Prostate gland (tissue), 2 donors: ENCODE data around the gene SOX5. TPM values are rescaled to one million over a fixed set of nuclear protein-coding genes. Genes with fewer than 3 reads are reported as not detected.

Experiments used
- DNase-seq: peaks from one replicate; pipeline ENCODE4 v3.0.0-alpha.2; 2019; ENCODE audit warnings: low spot score
- H3K27ac ChIP-seq, 2 donors: fragments of 200-600 bp; sonication (generic); 2 replicates each; pipeline ENCODE4 v1.5.1; 2017 to 2019
- H3K27me3 ChIP-seq: fragments of 200-600 bp; sonication (generic); replicated peaks from 2 replicates; pipeline ENCODE4 v1.5.1; 2019; ENCODE audit not compliant: insufficient read depth
- H3K36me3 ChIP-seq, 2 donors: fragments of 200-600 bp; sonication (generic); 1 replicate in 1 of 2; 2 replicates in 1 of 2; pipeline versions ENCODE4 v1.5.1 to v1.8.1; 2017 to 2019
- H3K4me1 ChIP-seq: fragments of 200-600 bp; sonication (generic); replicated peaks from 2 replicates; pipeline ENCODE4 v1.5.1; 2019
- H3K4me3 ChIP-seq, 2 donors: fragments of 200-600 bp; sonication (generic); 2 replicates each; pipeline ENCODE4 v1.5.1; 2017 to 2019
- H3K9me3 ChIP-seq: fragments of 200-600 bp; sonication (generic); 2 replicates; pipeline ENCODE4 v1.5.1; 2017
- POLR2A ChIP-seq: fragments of 450-650 bp; IDR thresholded peaks from one replicate; pipeline ENCODE4 v1.6.1; 2016; ENCODE audit warnings: antibody characterized with exemption, mild to moderate bottlenecking
- POLR2AphosphoS5 ChIP-seq: sonication (generic); formaldehyde crosslinking; IDR thresholded peaks from one replicate; pipeline ENCODE4 v1.6.1; 2017; ENCODE audit warnings: antibody characterized with exemption
- WGBS: methylation state at CpG from one replicate; pipeline ENCODE4 v1.1.5; 2018; 5-methylcytosine and 5-hydroxymethylcytosine counted together
- intact Hi-C: fragments of 100-400 bp; cut with DNase I; formaldehyde crosslinking; loops from one replicate; pipeline ENCODE4 v1.14.2; 2022
- total RNA-seq, 2 donors: library from RNA; depleted of rRNA; stranded (reverse); fragments of >200 nt; gene quantifications; one replicate each; pipeline ENCODE4 v1.1.0, GENCODE V29; 2016
- TF ChIP-seq, protein P1 (sequence below), 4 experiments: fragments of 200-600 bp in 2 of 4; fragments of 450-650 bp in 2 of 4; sonication (generic) in 2 of 4; IDR thresholded peaks; 1 replicate in 3 of 4; 2 replicates in 1 of 4; pipeline ENCODE4 v1.5.1; 2016 to 2019; ENCODE audit warnings: antibody characterized with exemption in 4 of 4, mild to moderate bottlenecking in 2 of 4, moderate library complexity in 2 of 4

SOX5 gene
- total RNA-seq, 2 donors from 2014 or later = 3.7 to 7.8 TPM

GRCh38 chr12:23898121-23898520 lies 51.3 kb downstream of the SOX5 start:
- H3K27ac ChIP-seq = no peak overlapping the region
- H3K4me3 ChIP-seq = no peak overlapping the region
- WGBS = 53% methylated on average over 1 of the region's 1 CpG
- no peaks in the 10 kb centered on the region for H3K9me3 ChIP-seq
- no peaks in the 10 kb centered on the region for H3K4me1 ChIP-seq
- intact Hi-C loops = no loop called here
- H3K36me3 ChIP-seq = no peaks in the 10 kb centered on the region
- no peak for DNase-seq
- H3K27me3 ChIP-seq = no peaks in the 10 kb centered on the region
- no peak for TF ChIP-seq POLR2AphosphoS5

GRCh38 chr12:23895792-23896218 lies 53.7 kb downstream of the SOX5 start:
- Histone ChIP-seq H3K9me3 (no peaks in the 10 kb centered on the region), H3K27ac (no peak overlapping the region), H3K27me3 (no peaks in the 10 kb centered on the region), H3K36me3 (no peaks in the 10 kb centered on the region), H3K4me3 (no peak overlapping the region), H3K4me1 (no peaks in the 10 kb centered on the region)
- WGBS = 53% methylated on average over 5 of the region's 5 CpGs
- TF ChIP-seq POLR2AphosphoS5 (no peak), POLR2A (no peak)
- TF ChIP-seq, protein P1, sequence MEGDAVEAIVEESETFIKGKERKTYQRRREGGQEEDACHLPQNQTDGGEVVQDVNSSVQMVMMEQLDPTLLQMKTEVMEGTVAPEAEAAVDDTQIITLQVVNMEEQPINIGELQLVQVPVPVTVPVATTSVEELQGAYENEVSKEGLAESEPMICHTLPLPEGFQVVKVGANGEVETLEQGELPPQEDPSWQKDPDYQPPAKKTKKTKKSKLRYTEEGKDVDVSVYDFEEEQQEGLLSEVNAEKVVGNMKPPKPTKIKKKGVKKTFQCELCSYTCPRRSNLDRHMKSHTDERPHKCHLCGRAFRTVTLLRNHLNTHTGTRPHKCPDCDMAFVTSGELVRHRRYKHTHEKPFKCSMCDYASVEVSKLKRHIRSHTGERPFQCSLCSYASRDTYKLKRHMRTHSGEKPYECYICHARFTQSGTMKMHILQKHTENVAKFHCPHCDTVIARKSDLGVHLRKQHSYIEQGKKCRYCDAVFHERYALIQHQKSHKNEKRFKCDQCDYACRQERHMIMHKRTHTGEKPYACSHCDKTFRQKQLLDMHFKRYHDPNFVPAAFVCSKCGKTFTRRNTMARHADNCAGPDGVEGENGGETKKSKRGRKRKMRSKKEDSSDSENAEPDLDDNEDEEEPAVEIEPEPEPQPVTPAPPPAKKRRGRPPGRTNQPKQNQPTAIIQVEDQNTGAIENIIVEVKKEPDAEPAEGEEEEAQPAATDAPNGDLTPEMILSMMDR (IDR thresholded peaks at IDR 0.05) = no peak
- DNase-seq = no peak
- intact Hi-C loops = no loop called here

- TF ChIP-seq, protein P1 (IDR thresholded peaks at IDR 0.05) = no peak
- TF ChIP-seq POLR2A = no peak
- TF ChIP-seq POLR2AphosphoS5 = no peak
- Histone ChIP-seq H3K27me3 (no peaks in the 10 kb centered on the region), H3K9me3 (no peaks in the 10 kb centered on the region), H3K4me1 (no peaks in the 10 kb centered on the region), H3K4me3 (no peak overlapping the region), H3K36me3 (no peaks in the 10 kb centered on the region), H3K27ac (no peak overlapping the region)
- DNase-seq = no peak
- intact Hi-C loops = no loop called here
- WGBS = 100% methylated on average over 1 of the region's 1 CpG
Observed at GRCh38 chr12:23893611-23894010, 55.9 kb downstream of the SOX5 start.

DNA sequence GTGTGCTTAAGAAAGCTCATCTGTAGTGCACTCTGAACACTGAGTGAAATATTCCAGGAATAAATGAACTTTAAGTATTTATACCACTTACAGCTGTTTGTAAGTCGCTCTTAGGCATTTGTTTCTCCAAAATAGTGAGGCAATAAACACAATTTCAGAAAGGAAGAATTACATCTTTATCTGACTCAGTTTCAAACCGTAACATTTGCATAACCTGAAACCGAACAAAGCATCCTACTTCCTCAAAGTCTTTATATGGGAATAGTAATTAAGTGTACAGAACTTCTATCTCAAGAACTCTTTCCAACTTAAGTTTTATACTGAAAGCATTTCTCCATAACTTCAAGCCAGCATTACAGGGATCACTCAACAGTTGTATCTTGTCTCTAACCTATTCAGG lies 58.4 kb downstream of the SOX5 start:
- TF ChIP-seq POLR2AphosphoS5 = no peak
- TF ChIP-seq, protein P1 (IDR thresholded peaks at IDR 0.05) = no peak
- no peaks in the 10 kb centered on the region for H3K4me1 ChIP-seq
- no peaks in the 10 kb centered on the region for H3K9me3 ChIP-seq
- H3K4me3 ChIP-seq = no peak overlapping the region
- no peak overlapping the region for H3K27ac ChIP-seq
- H3K27me3 ChIP-seq = no peaks in the 10 kb centered on the region
- no peak for DNase-seq
- 96% methylated on average over 3 of the region's 3 CpGs for WGBS
- intact Hi-C loops = no loop called here
- H3K36me3 ChIP-seq = no peaks in the 10 kb centered on the region

DNA sequence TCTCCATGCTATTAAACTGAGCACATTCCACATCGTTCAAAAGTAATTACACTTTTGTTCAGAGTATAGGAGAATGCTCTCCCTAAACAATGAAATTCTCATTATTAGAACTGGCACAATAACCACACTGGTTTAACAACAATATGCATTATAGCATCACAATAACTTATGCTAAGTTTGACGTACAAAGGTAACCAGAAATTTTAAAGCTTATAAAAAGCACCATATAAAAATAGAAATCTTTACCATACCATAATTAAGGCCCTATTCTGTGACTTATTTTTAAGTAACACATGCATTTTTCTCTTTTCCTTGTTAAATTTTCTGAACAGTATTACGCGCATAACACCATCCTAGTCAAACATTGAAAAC lies 60.4 kb downstream of the SOX5 start:
- TF ChIP-seq, protein P1 (IDR thresholded peaks at IDR 0.05) = no peak
- no peak for TF ChIP-seq POLR2AphosphoS5
- no peak for TF ChIP-seq POLR2A
- no peak for DNase-seq
- WGBS = 77% methylated on average over 4 of the region's 4 CpGs
- intact Hi-C loops = no loop called here
- Histone ChIP-seq H3K27ac (no peak overlapping the region), H3K9me3 (no peaks in the 10 kb centered on the region), H3K4me3 (no peak overlapping the region), H3K27me3 (no peaks in the 10 kb centered on the region), H3K4me1 (no peaks in the 10 kb centered on the region), H3K36me3 (no peaks in the 10 kb centered on the region)
